Gastroesophageal sphincter (tissue), 4 donors: Measurements from ENCODE around the gene PUDP. TPM values are rescaled to one million over a fixed set of nuclear protein-coding genes. Genes with fewer than 3 reads are reported as not detected.
"Not testable (repeated sequence)": the region's sequence is repeated elsewhere in the genome, so short reads cannot be mapped to it uniquely, and the experiment has no call there.

ENCODE experiments used
- ATAC-seq: fragments of 150-250 bp; one replicate; pipeline ENCODE4 v1.9.1; 2016; ENCODE audit warnings: mild to moderate bottlenecking, moderate library complexity
- H3K27ac ChIP-seq, 4 donors: fragments of 200-600 bp; sonication (generic) in 3 of 4; 1 replicate in 3 of 4; 2 replicates in 1 of 4; pipeline ENCODE4 v1.5.1; 2016 to 2019
- H3K27me3 ChIP-seq: fragments of 200-600 bp; sonication (generic); one replicate; pipeline ENCODE4 v1.5.1; 2019
- H3K36me3 ChIP-seq, 2 donors: fragments of 200-600 bp; sonication (generic); one replicate each; pipeline ENCODE4 v1.5.1; 2019; ENCODE audit warnings: control low read depth in 1 of 2
- H3K4me1 ChIP-seq, 3 donors: fragments of 200-600 bp; sonication (generic); 1 replicate in 2 of 3; 2 replicates in 1 of 3; pipeline ENCODE4 v1.5.1; 2016 to 2019; ENCODE audit warnings: control low read depth in 2 of 3
- H3K4me3 ChIP-seq, 2 donors: fragments of 200-600 bp; sonication (generic); one replicate each; pipeline ENCODE4 v1.5.1; 2019; ENCODE audit warnings: mild to moderate bottlenecking in 1 of 2, moderate library complexity in 1 of 2
- H3K9me3 ChIP-seq, 3 donors: fragments of 200-600 bp; sonication (generic); one replicate each; pipeline ENCODE4 v1.5.1; 2017 to 2019; ENCODE audit warnings: control low read depth in 2 of 3
- EP300 ChIP-seq: sonication (generic); formaldehyde crosslinking; IDR thresholded peaks from one replicate; pipeline ENCODE4 v1.6.1; 2017; ENCODE audit warnings: antibody characterized with exemption, mild to moderate bottlenecking
- POLR2A ChIP-seq, 2 donors: fragments of 450-650 bp; IDR thresholded peaks; one replicate each; pipeline ENCODE4 v1.6.1; 2017; ENCODE audit warnings: antibody characterized with exemption in 2 of 2, mild to moderate bottlenecking in 2 of 2, moderate library complexity in 1 of 2
- POLR2AphosphoS5 ChIP-seq: sonication (generic); formaldehyde crosslinking; IDR thresholded peaks from one replicate; pipeline ENCODE4 v1.6.1; 2017; ENCODE audit warnings: antibody characterized with exemption
- WGBS, 2 donors: methylation state at CpG; one replicate each; pipeline ENCODE4 v1.1.5; 2018; ENCODE audit warnings: low coverage in 1 of 2; 5-methylcytosine and 5-hydroxymethylcytosine counted together
- small RNA-seq, 4 donors: library from RNA; depleted of rRNA; stranded (forward); fragments of <200 nt; gene quantifications; one replicate each; pipeline ENCODE3, GENCODE V24; 2016
- total RNA-seq, 4 donors: library from RNA; depleted of rRNA; stranded (reverse); fragments of >200 nt; gene quantifications; one replicate each; pipeline ENCODE4 v1.1.0, GENCODE V29; 2016
- TF ChIP-seq, protein P1 (sequence below), 4 experiments: fragments of 200-600 bp in 2 of 4; fragments of 450-650 bp in 2 of 4; sonication (generic) in 1 of 4; IDR thresholded peaks; one replicate each; pipeline ENCODE4 v1.5.1; 2017 to 2019; ENCODE audit warnings: antibody characterized with exemption in 4 of 4, mild to moderate bottlenecking in 2 of 4, moderate library complexity in 2 of 4

The PUDP gene
- total RNA-seq, 4 donors from 2014 or later = 4.8 to 10.5 (median 8.1) TPM

- no peak for ATAC-seq
- Histone ChIP-seq H3K9me3 (no peaks in the 10 kb centered on the region), H3K36me3 (no peaks in the 10 kb centered on the region), H3K4me1 (no peaks in the 10 kb centered on the region), H3K27ac (no peak overlapping the region), H3K4me3 (no peak overlapping the region), H3K27me3 (no peaks in the 10 kb centered on the region)
- 88 to 100% methylated on average over 3 of the region's 3 CpGs for WGBS, 2 donors
- TF ChIP-seq EP300 (no peak), POLR2AphosphoS5 (no peak), POLR2A (IDR thresholded peaks at IDR 0.05) (no peak)
- TF ChIP-seq, protein P1, sequence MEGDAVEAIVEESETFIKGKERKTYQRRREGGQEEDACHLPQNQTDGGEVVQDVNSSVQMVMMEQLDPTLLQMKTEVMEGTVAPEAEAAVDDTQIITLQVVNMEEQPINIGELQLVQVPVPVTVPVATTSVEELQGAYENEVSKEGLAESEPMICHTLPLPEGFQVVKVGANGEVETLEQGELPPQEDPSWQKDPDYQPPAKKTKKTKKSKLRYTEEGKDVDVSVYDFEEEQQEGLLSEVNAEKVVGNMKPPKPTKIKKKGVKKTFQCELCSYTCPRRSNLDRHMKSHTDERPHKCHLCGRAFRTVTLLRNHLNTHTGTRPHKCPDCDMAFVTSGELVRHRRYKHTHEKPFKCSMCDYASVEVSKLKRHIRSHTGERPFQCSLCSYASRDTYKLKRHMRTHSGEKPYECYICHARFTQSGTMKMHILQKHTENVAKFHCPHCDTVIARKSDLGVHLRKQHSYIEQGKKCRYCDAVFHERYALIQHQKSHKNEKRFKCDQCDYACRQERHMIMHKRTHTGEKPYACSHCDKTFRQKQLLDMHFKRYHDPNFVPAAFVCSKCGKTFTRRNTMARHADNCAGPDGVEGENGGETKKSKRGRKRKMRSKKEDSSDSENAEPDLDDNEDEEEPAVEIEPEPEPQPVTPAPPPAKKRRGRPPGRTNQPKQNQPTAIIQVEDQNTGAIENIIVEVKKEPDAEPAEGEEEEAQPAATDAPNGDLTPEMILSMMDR (IDR thresholded peaks at IDR 0.05) = no peak
Observed at GRCh38 chrX:7019555-7019954, 128.4 kb downstream of the PUDP start.

- 100% methylated on average over 1 of the region's 8 CpGs; no CpG with 5 or more reads in 1 of the 2 donors for WGBS, 2 donors
- not testable (repeated sequence) for H3K4me1 ChIP-seq, H3K4me3 ChIP-seq, H3K27me3 ChIP-seq, H3K9me3 ChIP-seq, H3K27ac ChIP-seq, ATAC-seq, H3K36me3 ChIP-seq
Observed at GRCh38 chrX:7012262-7012834, 135.6 kb downstream of the PUDP start.

- H3K9me3 ChIP-seq, H3K27me3 ChIP-seq, H3K27ac ChIP-seq, ATAC-seq, H3K4me3 ChIP-seq, H3K36me3 ChIP-seq, H3K4me1 ChIP-seq: not testable (repeated sequence)
- 82 to 84% methylated on average over 2 of the region's 4 CpGs for WGBS, 2 donors
Observed at GRCh38 chrX:7010897-7011296, 137.1 kb downstream of the PUDP start.

DNA sequence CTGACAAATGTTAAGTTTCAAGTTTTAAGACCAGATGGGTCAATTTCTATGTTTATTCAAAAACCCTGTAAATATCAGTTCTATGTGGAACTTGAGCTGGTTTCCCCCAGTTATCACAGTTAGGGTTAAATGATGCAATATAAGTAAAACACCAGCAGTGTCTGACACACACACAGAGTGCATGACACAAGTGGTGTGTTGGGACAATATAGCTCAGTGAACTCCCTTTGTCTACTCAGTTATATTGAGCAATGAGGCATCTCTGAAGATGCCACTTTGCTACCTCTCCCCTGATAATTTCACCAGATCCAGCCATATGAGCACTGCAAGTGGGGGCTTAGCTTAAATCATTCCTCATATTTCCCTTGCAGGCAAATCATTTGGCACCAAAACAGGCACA is 140.6 kb downstream of the PUDP start:
- not testable (repeated sequence) for H3K27me3 ChIP-seq, H3K27ac ChIP-seq, H3K4me1 ChIP-seq, ATAC-seq, H3K4me3 ChIP-seq, H3K9me3 ChIP-seq, H3K36me3 ChIP-seq

Small RNA genes lying within 50 kb of the gene (small RNA-seq; reads per million reads assigned to genes)
- 0 reads per million in 4 donors for gene MIR4767

Other genes starting within 250 kb of the PUDP start
- 1 to 10 TPM; 4.0 to 9.3 (median 5.7) TPM for gene STS, start 441 bp downstream of the PUDP start, total RNA-seq